NCI-H460 (cell line): ENCODE data around the gene KIAA1549. TPM values are rescaled to one million over a fixed set of nuclear protein-coding genes. Genes with fewer than 3 reads are reported as not detected.

Source experiments
- DNase-seq: peaks from one replicate; pipeline ENCODE4 v3.0.0-alpha.2; 2016; ENCODE audit warnings: low read depth; ENCODE audit errors: extremely low read depth
- total RNA-seq: library from RNA; depleted of rRNA; stranded (reverse); fragments of >200 nt; shearing (Covaris generic); gene quantifications from 2 replicates; pipeline ENCODE4 v1.2.3, GENCODE V29; 2014

The KIAA1549 gene
- total RNA-seq, 1 experiment from 2014 or later: 7.5 TPM

- no peak for DNase-seq
Observed at GRCh38 chr7:138975343-138976104, 5.7 kb downstream of the KIAA1549 start.

- no peak for DNase-seq
Observed at GRCh38 chr7:138974675-138975292, 6.4 kb downstream of the KIAA1549 start.

GRCh38 chr7:138974103-138974502 lies 7.1 kb downstream of the KIAA1549 start:
- no peak for DNase-seq

GRCh38 chr7:138970952-138971351 lies 10.2 kb downstream of the KIAA1549 start:
- DNase-seq: no peak

GRCh38 chr7:138970446-138970845 lies 10.7 kb downstream of the KIAA1549 start:
- no peak for DNase-seq

GRCh38 chr7:138967159-138967558 lies 14.0 kb downstream of the KIAA1549 start:
- no peak for DNase-seq

GRCh38 chr7:138964624-138965436 lies 16.4 kb downstream of the KIAA1549 start:
- DNase-seq: no peak

- DNase-seq: no peak
Observed at GRCh38 chr7:138963675-138964074, 17.5 kb downstream of the KIAA1549 start.

- DNase-seq: no peak
Observed at GRCh38 chr7:138962561-138963270, 18.5 kb downstream of the KIAA1549 start.

- DNase-seq: no peak
Observed at GRCh38 chr7:138961159-138961558, 20.0 kb downstream of the KIAA1549 start.

GRCh38 chr7:138958391-138958956 lies 22.7 kb downstream of the KIAA1549 start:
- no peak for DNase-seq

GRCh38 chr7:138957753-138958390 lies 23.3 kb downstream of the KIAA1549 start:
- DNase-seq: no peak

GRCh38 chr7:138957217-138957616 lies 24.0 kb downstream of the KIAA1549 start:
- DNase-seq: no peak

- no peak for DNase-seq
Observed at GRCh38 chr7:138954545-138955475, 26.4 kb downstream of the KIAA1549 start.

GRCh38 chr7:138952791-138953190 lies 28.4 kb downstream of the KIAA1549 start:
- DNase-seq: no peak

- no peak for DNase-seq
Observed at GRCh38 chr7:138951953-138952352, 29.2 kb downstream of the KIAA1549 start.

GRCh38 chr7:138949421-138950088 lies 31.6 kb downstream of the KIAA1549 start:
- DNase-seq: no peak

- DNase-seq: no peak
Observed at GRCh38 chr7:138948403-138948802, 32.8 kb downstream of the KIAA1549 start.
